ENCODE measurements around the gene TCF12.

The TCF12 gene

GRCh38 chr15:57297630-57298029 lies 379.2 kb downstream of the TCF12 start:
- DNase-seq (ENCODE audit: low read depth), result no peak
- no peak for TF ChIP-seq CTCF (conservative IDR thresholded peaks at IDR 0.05; ENCODE audit: control insufficient read depth, insufficient read depth, low read depth, low read length)
- H3K4me3 ChIP-seq (ENCODE audit: control insufficient read depth, low read depth, low read length), result no peak overlapping the region

GRCh38 chr15:57298204-57298603 lies 379.8 kb downstream of the TCF12 start:
- no peak for DNase-seq (ENCODE audit: low read depth)
- H3K4me3 ChIP-seq (ENCODE audit: control insufficient read depth, low read depth, low read length), result no peak overlapping the region
- TF ChIP-seq CTCF (conservative IDR thresholded peaks at IDR 0.05; ENCODE audit: control insufficient read depth, insufficient read depth, low read depth, low read length), result no peak

GRCh38 chr15:57298843-57299550 lies 380.6 kb downstream of the TCF12 start:
- no peak for DNase-seq (ENCODE audit: low read depth)
- no peak for TF ChIP-seq CTCF (conservative IDR thresholded peaks at IDR 0.05; ENCODE audit: control insufficient read depth, insufficient read depth, low read depth, low read length)
- H3K4me3 ChIP-seq (ENCODE audit: control insufficient read depth, low read depth, low read length), result no peak overlapping the region

- DNase-seq (ENCODE audit: low read depth), result no peak
- no peak overlapping the region for H3K4me3 ChIP-seq (ENCODE audit: control insufficient read depth, low read depth, low read length)
- TF ChIP-seq CTCF (conservative IDR thresholded peaks at IDR 0.05; ENCODE audit: control insufficient read depth, insufficient read depth, low read depth, low read length), result no peak
Measured at GRCh38 chr15:57301307-57301706, 382.9 kb downstream of the TCF12 start.

GRCh38 chr15:57302640-57303257 lies 384.3 kb downstream of the TCF12 start:
- TF ChIP-seq CTCF (conservative IDR thresholded peaks at IDR 0.05; ENCODE audit: control insufficient read depth, insufficient read depth, low read depth, low read length), result no peak
- no peak for DNase-seq (ENCODE audit: low read depth)
- no peak overlapping the region for H3K4me3 ChIP-seq (ENCODE audit: control insufficient read depth, low read depth, low read length)

- TF ChIP-seq CTCF (conservative IDR thresholded peaks at IDR 0.05; ENCODE audit: control insufficient read depth, insufficient read depth, low read depth, low read length), result no peak
- no peak overlapping the region for H3K4me3 ChIP-seq (ENCODE audit: control insufficient read depth, low read depth, low read length)
- no peak for DNase-seq (ENCODE audit: low read depth)
Measured at GRCh38 chr15:57305009-57305408, 386.6 kb downstream of the TCF12 start.

Data from fibroblast of mammary gland (primary cell).